HUDEP-2 (cell line): ENCODE data around the gene NT5M.
A peak's percentile ranks its signal among the peaks of the same experiment; 100 is the strongest.

ENCODE experiments used
- DNase-seq, 76 experiments: peaks; one replicate each; lab custom pipeline; 2025; ENCODE audit not compliant: unreplicated experiment in 76 of 76; lab: John Stamatoyannopoulos, UW

The NT5M gene

GRCh38 chr17:17351901-17352781, 49.0 kb downstream of the NT5M start:
- DNase-seq: peak in 4 of 76 experiments; percentile 11 to 43 (median 26)

- no peak for DNase-seq
Observed at GRCh38 chr17:17352836-17353624, 49.9 kb downstream of the NT5M start.

GRCh38 chr17:17353625-17354484, 50.7 kb downstream of the NT5M start:
- DNase-seq: no peak

DNA sequence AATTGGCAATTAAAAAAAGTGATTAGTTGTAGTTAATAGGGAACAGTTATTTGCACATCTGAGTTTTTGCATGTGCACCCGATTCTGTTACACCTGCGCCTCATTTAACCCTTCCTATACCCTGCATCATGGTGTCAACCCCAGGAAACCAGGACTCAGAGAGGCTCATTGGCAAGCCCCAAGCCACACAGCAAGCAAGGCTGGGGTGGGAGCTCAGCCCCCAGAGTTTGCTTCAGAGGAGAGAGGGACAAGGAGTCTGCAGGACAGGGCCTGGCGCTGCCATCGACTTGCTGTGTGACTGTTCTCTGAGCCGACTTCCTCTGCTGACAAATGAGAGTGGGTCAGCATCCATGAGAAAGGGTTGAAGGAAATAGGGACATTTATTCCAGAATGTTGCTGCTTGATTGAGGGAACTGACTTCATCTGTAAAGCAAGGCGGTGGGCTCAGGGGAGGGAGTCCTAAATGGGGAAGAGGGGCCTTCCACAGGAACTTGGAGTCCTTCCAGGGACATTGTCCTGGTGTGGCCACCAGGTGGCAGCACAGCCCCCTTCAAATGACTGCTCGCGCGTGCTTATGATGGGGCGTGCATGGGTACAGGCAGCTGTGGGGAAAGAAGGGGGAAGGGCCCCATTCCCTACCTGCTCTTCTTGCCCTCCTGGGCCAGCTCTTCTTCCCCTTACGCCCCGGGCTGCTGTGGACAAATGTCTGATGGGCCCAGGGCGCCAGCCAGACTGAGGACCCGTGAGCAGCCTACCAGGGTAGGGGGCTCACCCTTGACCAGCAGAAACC, 51.6 kb downstream of the NT5M start:
- peak in 65 of 76 experiments; percentile 4 to 77 (median 47) for DNase-seq

DNA sequence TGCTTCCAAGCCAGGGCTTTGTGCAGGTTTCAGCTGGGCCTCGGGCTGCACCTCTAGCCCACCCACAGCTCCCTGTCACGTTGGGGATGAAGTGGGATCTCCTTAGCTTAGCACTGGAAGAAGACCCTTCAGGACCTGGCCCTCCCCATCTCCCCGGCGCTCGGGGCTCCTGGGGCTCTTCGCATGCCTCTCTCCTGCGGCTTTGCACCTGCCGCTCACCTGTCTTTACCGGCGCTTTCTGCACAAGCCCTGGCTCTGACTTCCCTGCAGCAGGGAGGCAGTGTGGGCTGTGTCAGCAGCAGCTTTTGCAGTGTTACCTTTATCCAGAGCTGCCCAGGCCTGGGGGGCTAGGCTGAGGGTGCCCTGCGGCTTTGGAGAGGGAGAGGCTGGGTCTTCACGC, 52.3 kb downstream of the NT5M start:
- DNase-seq: no peak

DNA sequence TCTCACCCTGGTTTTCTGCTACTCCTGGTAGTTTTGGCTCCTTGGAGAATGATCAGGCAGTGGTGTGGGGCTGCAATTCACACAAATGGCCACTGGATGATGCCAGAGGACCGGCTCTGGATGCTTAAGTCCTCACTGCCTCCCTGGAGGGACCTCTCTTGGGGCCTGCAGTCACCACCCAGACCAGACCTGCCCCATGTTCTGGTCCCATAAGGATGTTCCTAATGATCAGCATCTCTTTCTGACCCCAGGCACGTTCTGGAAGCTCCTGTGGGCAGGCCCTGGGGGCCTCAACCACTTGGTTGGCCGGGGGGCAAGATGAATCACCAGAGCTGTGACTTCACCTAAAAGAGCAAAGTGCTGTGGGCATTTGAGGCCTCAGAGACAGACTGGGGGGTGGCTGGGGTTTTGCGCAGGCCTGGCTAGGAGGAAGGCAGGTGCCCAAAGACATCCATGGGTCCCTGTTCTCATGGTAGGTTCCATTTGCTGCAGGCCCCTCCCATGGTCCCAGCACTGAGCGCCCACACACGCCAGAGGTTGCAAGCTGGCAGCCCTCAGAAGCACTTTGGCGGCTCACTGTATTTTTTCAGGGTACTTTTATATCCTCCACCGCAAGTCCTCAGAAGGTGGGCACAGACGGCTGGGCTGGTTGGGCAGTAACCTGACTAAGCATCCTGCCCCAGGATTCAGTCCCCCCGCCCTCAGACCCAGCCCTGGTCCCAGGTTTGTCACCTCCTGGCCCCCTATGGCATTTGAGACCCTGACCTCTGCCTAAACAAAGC, 53.2 kb downstream of the NT5M start:
- DNase-seq: peak in 68 of 76 experiments; percentile 7 to 81 (median 58)

GRCh38 chr17:17356931-17357270, 53.7 kb downstream of the NT5M start:
- no peak for DNase-seq

GRCh38 chr17:17358060-17358751, 55.0 kb downstream of the NT5M start:
- no peak for DNase-seq

DNA sequence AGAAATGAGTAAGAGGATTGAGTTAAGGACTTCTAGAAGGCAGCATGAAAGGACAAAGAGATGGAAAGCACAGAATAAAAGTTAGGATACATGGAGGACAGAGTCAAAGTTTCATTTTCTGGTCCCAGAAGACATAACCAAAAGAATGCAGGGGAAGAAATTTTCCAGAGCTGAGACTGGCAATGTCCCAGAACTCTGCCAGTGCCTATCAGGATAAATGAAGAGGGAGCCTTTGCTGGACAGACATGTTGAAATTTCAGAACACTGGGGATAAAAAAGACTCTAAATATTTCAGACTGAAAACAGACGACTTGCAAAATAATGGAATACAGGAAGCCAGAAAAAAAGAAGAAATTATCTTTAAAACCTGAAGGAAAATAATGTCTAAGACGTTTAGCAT, 55.7 kb downstream of the NT5M start:
- DNase-seq: no peak

DNA sequence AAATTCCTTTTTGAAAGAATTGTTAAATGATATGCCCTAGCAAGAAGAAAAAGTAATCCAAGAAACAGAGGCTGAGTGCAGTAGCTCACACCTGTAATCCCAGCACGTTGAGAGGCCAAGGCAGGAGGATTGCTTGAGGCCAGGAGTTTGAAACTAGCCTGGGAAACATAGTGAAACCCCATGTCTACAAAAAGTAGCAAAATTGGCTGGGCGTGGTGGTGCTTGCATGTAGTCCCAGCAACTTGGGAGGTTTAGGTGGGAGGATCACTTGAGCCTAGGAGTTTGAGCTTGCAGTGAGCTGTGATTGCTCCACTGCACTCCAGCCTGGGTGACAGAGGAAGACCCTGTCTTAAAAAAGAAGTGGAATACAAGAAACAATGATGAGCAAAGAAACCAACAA, 56.1 kb downstream of the NT5M start:
- DNase-seq: no peak

GRCh38 chr17:17360087-17360730, 57.0 kb downstream of the NT5M start:
- DNase-seq: no peak

DNA sequence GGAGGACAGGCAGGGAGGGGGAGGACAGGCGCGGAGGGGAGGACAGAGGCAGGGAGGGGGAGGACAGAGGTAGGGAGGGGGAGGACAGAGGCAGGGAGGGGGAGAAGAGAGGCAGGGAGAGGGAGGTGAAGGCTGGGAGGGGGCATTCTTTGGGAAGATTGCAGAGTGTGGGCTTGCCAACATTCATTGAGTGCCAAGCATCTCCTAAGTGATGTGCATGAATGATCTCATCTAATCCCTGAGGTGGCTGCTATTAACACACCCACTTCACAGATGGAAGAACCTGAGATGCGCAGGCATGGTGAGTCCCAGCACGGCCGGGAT, 58.3 kb downstream of the NT5M start:
- DNase-seq: no peak

DNA sequence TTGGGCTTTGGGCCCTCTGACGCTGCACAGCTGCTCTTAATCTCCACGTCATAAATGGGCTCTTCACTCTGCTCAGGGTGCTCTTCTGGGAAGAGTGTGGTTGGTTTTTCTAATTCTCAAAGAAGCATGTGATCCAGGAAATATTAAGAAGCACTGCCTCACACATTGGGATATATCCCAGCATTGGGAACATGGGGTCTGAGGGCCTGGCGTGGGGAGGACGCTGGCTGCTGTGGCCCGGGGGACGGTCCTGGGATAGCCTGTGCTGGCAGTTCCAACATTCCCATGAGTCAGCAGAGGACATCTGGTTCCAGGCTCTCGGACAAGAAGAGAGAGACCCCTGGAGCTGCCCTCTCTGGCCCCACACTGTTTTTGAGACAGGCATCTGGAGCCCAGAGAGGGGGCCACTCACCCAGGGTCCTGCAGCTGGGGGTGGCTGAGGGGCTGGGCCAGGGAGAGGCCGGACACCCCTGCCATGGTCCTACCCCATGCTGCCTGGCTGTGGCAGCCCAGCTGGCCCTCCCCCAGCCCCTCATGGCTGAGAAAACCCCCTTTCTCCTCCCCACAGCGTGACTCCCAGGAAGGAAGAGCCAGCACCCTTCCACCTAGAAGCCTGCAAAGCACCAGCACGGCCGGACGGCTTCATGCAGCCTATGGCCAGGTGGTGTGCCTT, 58.8 kb downstream of the NT5M start:
- no peak for DNase-seq

- no peak for DNase-seq
Observed at GRCh38 chr17:17362540-17362930, 59.4 kb downstream of the NT5M start.

DNA sequence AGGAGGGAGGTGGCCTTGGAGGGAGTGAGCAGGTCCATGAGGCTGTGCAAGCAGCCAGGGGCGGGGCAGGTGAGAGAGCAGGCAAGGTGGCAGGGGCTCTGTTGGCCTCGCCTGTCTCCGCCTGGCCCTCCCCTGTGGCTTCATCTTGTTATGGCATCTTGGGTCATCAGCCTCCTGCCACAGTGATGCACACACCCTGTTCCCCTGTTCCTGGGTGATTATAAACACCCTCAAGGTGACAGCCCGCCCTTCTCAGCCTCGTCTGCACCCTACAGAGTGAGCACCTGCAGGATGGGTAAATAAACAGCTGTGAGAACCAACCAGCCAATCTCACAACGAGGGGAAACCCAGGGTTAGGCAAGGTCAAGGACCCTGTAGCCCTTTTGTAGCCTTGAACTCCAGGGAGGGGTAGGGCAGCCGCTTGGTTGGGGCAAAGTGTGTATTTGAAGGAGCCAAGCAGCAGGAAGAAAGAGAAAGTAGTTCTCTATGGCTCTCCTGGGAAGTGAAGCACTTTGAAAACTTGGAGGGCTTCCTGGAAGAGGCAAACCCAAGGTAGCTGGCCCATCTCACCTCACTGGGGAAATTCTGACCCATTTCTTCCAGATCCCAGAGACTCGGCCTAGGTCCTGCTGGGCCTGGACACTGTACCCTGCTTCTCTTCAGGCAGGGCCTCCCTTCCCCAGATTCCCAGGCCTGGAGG, 60.6 kb downstream of the NT5M start:
- DNase-seq: no peak

GRCh38 chr17:17364338-17364667, 61.1 kb downstream of the NT5M start:
- DNase-seq: no peak

DNA sequence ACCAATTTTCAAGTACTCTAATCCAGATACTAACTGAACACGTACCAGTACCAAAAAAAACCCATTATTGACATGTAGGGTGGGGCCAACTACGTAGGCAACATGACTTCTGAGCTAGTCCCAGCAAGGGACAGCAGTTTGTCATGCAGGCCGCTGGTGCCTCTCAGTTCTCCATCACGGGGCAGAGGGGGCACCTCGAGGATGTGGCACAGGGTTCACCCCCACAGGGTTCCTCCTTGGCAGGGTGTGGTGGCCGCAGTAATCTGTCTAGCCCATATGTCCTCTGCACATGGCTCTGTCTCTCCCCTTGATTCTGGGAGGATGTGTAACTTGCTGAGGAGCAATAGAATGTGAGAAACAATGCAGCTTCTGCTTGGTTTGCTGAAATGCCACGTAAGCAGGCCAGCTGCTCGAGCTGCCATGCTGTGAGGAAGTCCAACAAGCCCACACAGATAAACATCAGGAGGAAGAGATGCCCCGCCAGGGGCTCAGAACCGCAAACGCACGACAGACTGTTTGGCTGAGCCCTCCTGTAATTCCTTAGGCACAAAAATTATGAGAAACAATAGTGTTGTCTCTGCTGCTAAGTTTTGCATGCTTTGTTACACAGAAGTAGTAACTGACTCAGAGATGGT, 62.4 kb downstream of the NT5M start:
- no peak for DNase-seq
